ENCODE measurements around the gene CNOT4. TPM values are rescaled to one million over a fixed set of nuclear protein-coding genes. Genes with fewer than 3 reads are reported as not detected.

Gene CNOT4
- total RNA-seq, 2 experiments from 2014 or later, result 17.7 to 22.6 TPM

DNA sequence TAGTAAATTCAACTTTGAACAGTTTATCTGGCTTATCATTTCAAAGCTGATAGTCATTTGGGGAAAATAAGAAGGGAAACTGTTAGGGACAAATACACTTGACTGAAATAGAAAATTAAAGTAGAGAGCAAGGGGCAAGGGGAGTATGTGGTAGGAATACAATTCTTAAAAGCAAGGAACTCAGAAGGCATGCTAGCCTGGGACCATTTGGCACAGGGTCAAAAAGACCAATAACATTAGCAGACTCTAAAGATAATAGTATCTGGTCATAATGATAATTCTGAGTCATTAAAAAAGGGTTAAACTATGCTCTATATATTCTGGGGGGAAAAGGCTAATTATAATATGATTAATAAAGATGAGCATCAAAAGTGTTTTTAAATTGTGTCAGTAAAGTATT is 112.2 kb downstream of the CNOT4 start:
- Mint-ChIP-seq H3K27ac (no peak overlapping the region), H3K9me3 (ENCODE audit: low read depth) (no peaks in the 10 kb centered on the region), H3K27me3 (no peaks in the 10 kb centered on the region), H3K36me3 (ENCODE audit: low read depth) (peaks cover 23% of the 10 kb centered on the region), H3K4me3 (no peak overlapping the region), H3K4me1 (no peaks in the 10 kb centered on the region)
- CTCF ChIA-PET, result no interaction called here
- ATAC-seq, result no peak
- POLR2A ChIA-PET, result no interaction called here
- DNase-seq, result no peak
- intact Hi-C loops (cut with DNase I, micrococcal nuclease), result no loop called here

DNA sequence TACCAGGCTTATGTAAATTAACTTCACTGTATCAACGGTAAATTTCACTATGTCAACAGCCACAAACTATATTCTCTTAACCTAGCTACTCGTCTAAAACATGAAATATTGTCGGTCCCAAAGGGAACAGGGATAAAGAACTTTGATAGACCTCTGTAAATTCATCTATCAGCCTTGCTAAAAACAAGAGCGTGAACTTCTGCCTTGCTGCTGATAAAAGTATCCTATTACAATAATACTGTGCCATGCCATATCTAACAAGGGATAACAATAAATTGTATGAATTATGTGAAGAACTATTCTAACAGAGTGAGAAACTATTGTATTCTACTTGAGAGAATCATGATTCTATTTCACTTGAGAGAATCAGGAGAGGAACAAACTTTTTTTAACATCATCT is 117.2 kb downstream of the CNOT4 start:
- no peak for DNase-seq
- Mint-ChIP-seq H3K36me3 (ENCODE audit: low read depth) (peaks cover 27% of the 10 kb centered on the region), H3K9me3 (ENCODE audit: low read depth) (no peaks in the 10 kb centered on the region), H3K27ac (no peak overlapping the region), H3K4me3 (no peak overlapping the region), H3K27me3 (no peaks in the 10 kb centered on the region), H3K4me1 (no peaks in the 10 kb centered on the region)
- ATAC-seq, result no peak
- POLR2A ChIA-PET, result no interaction called here
- intact Hi-C loops (cut with DNase I, micrococcal nuclease), result no loop called here
- CTCF ChIA-PET, result no interaction called here

DNA sequence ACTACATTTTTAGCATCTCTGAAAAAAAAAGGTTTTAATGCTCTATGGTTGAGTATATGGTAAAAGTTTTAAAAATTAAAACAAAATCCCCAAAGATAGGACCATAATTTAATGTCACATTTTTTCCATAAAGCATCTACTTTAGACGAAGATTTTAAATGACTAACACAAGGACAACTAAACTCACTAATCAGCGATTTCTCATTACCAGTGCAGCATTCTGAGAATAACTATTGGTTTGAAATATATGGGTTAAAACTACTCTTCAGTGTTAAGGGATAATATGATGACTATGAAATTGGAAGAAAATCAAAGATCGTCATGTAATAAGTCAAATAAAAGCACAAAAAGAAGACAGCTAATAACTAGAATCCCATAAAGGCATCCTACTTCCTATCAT is 118.4 kb downstream of the CNOT4 start:
- no peak for DNase-seq
- Mint-ChIP-seq H3K36me3 (ENCODE audit: low read depth) (peaks cover 21% of the 10 kb centered on the region), H3K27me3 (no peaks in the 10 kb centered on the region), H3K4me1 (no peaks in the 10 kb centered on the region), H3K4me3 (no peak overlapping the region), H3K9me3 (ENCODE audit: low read depth) (no peaks in the 10 kb centered on the region), H3K27ac (no peak overlapping the region)
- ChIA-PET POLR2A (no interaction called here), CTCF (interaction anchor here (0.6 to 1.1 kb wide), 3 partner anchors 28 to 169 kb away, joined by 3 to 5 read pairs (median 3); no protein-coding TSS in a partner anchor)
- no peak for ATAC-seq
- intact Hi-C loops (cut with DNase I, micrococcal nuclease), result no loop called here

DNA sequence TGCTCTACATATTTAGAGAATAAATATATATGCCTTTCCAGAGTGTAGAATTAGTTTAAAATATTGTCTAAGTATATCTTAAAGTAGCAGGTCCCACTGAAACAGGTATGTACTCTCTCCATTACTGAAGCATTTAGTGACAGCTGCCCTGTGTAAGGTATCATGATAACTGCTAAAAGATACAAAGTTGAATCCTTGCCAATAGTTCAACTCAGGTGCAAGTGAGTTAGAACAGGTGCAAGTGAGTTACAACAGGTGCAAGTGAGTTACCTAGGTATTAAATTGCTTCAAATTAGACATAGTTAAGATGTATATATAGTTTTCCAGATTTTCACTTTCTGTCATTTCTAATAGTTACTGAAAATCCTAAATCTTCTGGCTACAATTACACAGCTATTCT is 119.1 kb downstream of the CNOT4 start:
- H3K9me3 Mint-ChIP-seq (ENCODE audit: low read depth), result no peaks in the 10 kb centered on the region
- ChIA-PET POLR2A (no interaction called here), CTCF (interaction anchor here (1.0 to 1.1 kb wide), 2 partner anchors 27 to 110 kb away, joined by 3 to 5 read pairs; no protein-coding TSS in a partner anchor)
- H3K4me3 Mint-ChIP-seq, result no peak overlapping the region
- no peaks in the 10 kb centered on the region for H3K4me1 Mint-ChIP-seq
- no peak overlapping the region for H3K27ac Mint-ChIP-seq
- no peaks in the 10 kb centered on the region for H3K27me3 Mint-ChIP-seq
- peaks cover 19% of the 10 kb centered on the region for H3K36me3 Mint-ChIP-seq (ENCODE audit: low read depth)
- DNase-seq (no peak), ATAC-seq (no peak)
- intact Hi-C loops (cut with DNase I, micrococcal nuclease), result no loop called here

DNA sequence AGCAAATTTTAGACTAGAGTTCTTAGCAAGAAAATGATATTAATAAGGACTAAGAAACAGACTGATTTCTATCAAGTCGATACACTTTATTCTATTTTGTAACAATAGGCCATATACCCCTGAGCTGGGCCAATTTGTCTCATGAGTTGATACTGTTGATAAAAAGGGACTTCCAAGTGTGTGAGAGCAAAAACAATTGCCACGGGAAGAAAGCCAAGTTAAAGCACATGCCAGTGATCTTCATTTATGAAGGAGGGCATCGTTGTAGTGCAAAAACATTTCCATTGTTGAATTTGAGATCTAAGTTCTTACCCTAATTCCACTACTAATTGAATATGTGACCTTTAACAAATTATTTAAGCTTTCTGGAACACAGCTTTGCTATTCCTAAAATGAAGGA is 119.9 kb downstream of the CNOT4 start:
- H3K27me3 Mint-ChIP-seq, result no peaks in the 10 kb centered on the region
- no peaks in the 10 kb centered on the region for H3K4me1 Mint-ChIP-seq
- CTCF ChIA-PET, result no interaction called here
- intact Hi-C loops (cut with DNase I, micrococcal nuclease), result no loop called here
- DNase-seq (no peak), ATAC-seq (no peak)
- no peaks in the 10 kb centered on the region for H3K9me3 Mint-ChIP-seq (ENCODE audit: low read depth)
- POLR2A ChIA-PET, result no interaction called here
- no peak overlapping the region for H3K4me3 Mint-ChIP-seq
- no peak overlapping the region for H3K27ac Mint-ChIP-seq
- H3K36me3 Mint-ChIP-seq (ENCODE audit: low read depth), result peaks cover 15% of the 10 kb centered on the region

DNA sequence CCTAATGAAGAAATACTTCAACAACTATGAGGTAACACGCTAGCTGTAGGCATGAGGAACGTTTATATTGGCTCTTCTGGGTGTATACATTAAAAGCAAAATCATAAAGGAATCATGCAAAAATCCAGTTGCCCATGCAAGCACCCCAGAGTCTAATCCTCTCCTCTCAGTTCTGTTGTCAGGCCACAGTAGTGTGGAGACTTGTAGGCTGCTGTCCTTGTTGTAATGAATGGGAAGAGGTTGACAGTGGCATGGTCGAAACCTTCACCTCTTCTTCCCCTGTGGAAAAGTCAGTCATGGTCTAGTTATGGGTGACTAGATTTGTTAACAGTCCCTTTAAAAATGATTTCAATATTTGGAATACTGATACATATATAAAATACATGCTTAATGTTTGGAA is 121.3 kb downstream of the CNOT4 start:
- POLR2A ChIA-PET, result no interaction called here
- intact Hi-C loops (cut with DNase I, micrococcal nuclease), result no loop called here
- H3K27me3 Mint-ChIP-seq, result no peaks in the 10 kb centered on the region
- ATAC-seq, result no peak
- H3K9me3 Mint-ChIP-seq (ENCODE audit: low read depth), result no peaks in the 10 kb centered on the region
- CTCF ChIA-PET, result no interaction called here
- DNase-seq, result no peak
- no peak overlapping the region for H3K27ac Mint-ChIP-seq
- H3K36me3 Mint-ChIP-seq (ENCODE audit: low read depth), result peaks cover 8% of the 10 kb centered on the region
- no peaks in the 10 kb centered on the region for H3K4me1 Mint-ChIP-seq
- H3K4me3 Mint-ChIP-seq, result no peak overlapping the region

DNA sequence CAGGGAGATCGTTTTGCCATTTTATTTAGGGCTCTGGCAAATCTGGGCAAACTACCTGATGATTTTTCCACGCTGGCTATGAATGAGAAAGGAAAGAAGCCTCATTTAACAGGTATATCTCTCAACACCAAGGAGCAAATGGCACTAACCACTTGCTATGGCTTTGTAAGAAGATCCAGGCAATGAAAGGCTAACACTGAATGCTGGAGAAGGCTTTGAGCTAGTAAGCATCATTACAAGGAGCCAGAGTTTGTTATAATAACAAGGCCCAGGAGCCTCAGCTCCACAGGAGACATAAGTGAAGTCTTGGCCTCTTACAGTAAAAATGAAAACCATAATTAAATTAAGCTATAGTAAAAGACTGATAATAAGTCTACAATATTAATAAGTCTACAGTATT is 123.1 kb downstream of the CNOT4 start:
- CTCF ChIA-PET, result interaction anchor here (0.8 to 1.4 kb wide), 3 partner anchors 21 to 113 kb away, joined by 3 read pairs; no protein-coding TSS in a partner anchor
- DNase-seq, result no peak
- Mint-ChIP-seq H3K27me3 (no peaks in the 10 kb centered on the region), H3K36me3 (ENCODE audit: low read depth) (peaks cover 4% of the 10 kb centered on the region), H3K27ac (no peak overlapping the region), H3K4me3 (no peak overlapping the region), H3K9me3 (ENCODE audit: low read depth) (no peaks in the 10 kb centered on the region), H3K4me1 (no peaks in the 10 kb centered on the region)
- intact Hi-C loops (cut with DNase I, micrococcal nuclease), result no loop called here
- ATAC-seq, result no peak
- POLR2A ChIA-PET, result no interaction called here

DNA sequence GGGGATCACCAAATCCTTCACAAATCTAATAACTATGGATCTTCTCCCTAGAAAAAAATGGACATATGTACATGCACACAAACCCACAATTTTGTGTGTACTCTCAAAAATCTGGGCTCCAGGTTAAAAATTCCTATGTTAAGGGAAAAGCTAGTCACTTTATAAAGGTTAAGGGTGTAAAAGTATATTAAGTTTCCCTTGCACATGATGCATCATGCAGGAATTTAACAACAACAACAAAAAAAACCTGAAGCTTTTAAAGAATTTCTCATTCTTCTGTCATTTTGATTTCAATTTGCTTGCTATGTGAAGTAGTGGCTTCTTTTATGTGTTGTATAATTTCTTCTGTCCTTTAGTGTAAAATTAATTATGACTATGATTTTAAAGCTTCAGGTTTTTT is 123.7 kb downstream of the CNOT4 start:
- no peak overlapping the region for H3K27ac Mint-ChIP-seq
- no peaks in the 10 kb centered on the region for H3K4me1 Mint-ChIP-seq
- intact Hi-C loops (cut with DNase I, micrococcal nuclease), result no loop called here
- POLR2A ChIA-PET, result no interaction called here
- CTCF ChIA-PET, result interaction anchor here (0.8 to 1.4 kb wide), 2 partner anchors 22 to 112 kb away, joined by 3 read pairs; no protein-coding TSS in a partner anchor
- H3K36me3 Mint-ChIP-seq (ENCODE audit: low read depth), result peaks cover 4% of the 10 kb centered on the region
- ATAC-seq, result no peak
- H3K4me3 Mint-ChIP-seq, result no peak overlapping the region
- no peaks in the 10 kb centered on the region for H3K27me3 Mint-ChIP-seq
- H3K9me3 Mint-ChIP-seq (ENCODE audit: low read depth), result no peaks in the 10 kb centered on the region
- DNase-seq, result no peak

DNA sequence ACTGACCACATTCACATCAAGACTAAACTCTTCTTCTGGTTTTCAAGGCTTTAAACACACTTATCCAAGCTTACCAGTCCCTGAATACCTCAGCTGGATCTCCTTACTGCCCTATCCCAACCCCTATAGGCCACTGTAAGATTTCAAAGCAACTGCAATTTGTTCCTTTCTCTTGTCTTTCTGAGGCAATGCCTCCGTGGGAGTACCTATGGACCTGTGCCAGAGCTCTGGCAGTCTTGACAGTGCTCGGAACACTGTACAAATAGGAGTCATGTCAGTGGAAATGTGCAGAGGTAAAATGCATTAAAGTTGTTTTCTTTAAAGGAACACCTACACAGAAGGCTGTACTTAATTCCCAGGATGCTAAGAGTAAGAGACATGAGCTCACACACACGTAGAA is 124.7 kb downstream of the CNOT4 start:
- Mint-ChIP-seq H3K4me1 (no peaks in the 10 kb centered on the region), H3K36me3 (ENCODE audit: low read depth) (peaks cover 4% of the 10 kb centered on the region), H3K9me3 (ENCODE audit: low read depth) (no peaks in the 10 kb centered on the region), H3K27me3 (no peaks in the 10 kb centered on the region), H3K4me3 (no peak overlapping the region), H3K27ac (no peak overlapping the region)
- ChIA-PET CTCF (no interaction called here), POLR2A (no interaction called here)
- intact Hi-C loops (cut with DNase I, micrococcal nuclease), result no loop called here
- DNase-seq (no peak), ATAC-seq (no peak)

DNA sequence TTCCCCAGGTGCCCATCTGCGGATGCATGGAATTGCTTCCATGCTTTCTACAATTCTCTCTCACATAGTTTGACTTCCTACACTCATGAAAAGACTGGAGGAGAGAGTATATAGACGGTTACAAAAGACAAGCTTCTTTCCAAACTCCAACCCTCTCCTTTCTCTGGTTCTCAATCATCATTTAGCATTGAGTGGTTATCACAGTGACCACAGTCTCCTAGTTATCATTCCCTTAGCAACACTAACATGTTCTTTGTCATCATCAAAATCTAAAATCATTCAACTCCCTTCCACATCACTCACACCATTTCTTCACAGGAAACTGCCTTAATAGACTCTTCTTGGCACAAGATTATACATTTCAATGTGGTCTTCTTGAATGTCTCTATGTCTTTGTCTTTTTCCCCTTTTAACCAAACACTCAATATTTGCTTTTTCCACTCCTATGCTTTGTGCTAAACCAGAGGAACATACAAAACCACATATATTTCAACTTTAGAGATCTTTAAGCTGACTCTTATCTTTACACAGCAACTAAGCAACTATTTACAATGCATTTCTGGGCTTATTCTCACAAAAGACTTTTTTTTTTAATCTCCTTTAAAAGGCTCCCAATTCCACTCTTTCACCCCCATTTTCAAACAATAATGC is 126.3 kb downstream of the CNOT4 start:
- ChIA-PET CTCF (interaction anchor here (1.4 kb wide), 1 partner anchor 126 kb away, joined by 3 read pairs; no protein-coding TSS in a partner anchor), POLR2A (interaction anchor here (0.6 kb wide), 1 partner anchor 24 kb away, joined by 3 read pairs; no protein-coding TSS in a partner anchor)
- no peaks in the 10 kb centered on the region for H3K27me3 Mint-ChIP-seq
- H3K36me3 Mint-ChIP-seq (ENCODE audit: low read depth), result no peaks in the 10 kb centered on the region
- H3K4me1 Mint-ChIP-seq, result no peaks in the 10 kb centered on the region
- ATAC-seq, result peak; percentile 33
- H3K4me3 Mint-ChIP-seq, result no peak overlapping the region
- intact Hi-C loops (cut with DNase I, micrococcal nuclease), result no loop called here
- DNase-seq, result no peak
- no peaks in the 10 kb centered on the region for H3K9me3 Mint-ChIP-seq (ENCODE audit: low read depth)
- no peak overlapping the region for H3K27ac Mint-ChIP-seq

DNA sequence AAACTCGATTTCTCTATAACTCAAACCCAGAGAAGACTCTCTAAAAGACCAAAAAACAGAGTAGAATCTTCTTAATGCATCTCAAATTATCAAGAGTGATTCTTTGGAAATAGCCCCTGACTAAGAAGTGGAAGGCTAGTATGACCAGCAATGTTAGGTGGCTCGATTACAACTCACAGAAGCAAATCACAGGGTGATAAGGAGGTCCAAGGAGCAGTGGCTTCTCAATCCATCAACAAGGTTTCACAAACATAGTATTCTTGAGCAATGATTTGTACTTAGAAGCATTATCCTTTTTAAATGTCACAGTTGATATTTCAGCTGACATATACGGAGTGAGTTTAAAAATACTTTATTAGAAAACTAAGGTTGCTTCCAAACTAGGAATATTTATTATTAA is 127.7 kb downstream of the CNOT4 start:
- no peak overlapping the region for H3K27ac Mint-ChIP-seq
- intact Hi-C loops (cut with DNase I, micrococcal nuclease), result no loop called here
- no peaks in the 10 kb centered on the region for H3K27me3 Mint-ChIP-seq
- ChIA-PET POLR2A (no interaction called here), CTCF (interaction anchor here (1.5 kb wide), 1 partner anchor 72 kb away, joined by 5 read pairs; no protein-coding TSS in a partner anchor)
- H3K36me3 Mint-ChIP-seq (ENCODE audit: low read depth), result no peaks in the 10 kb centered on the region
- H3K9me3 Mint-ChIP-seq (ENCODE audit: low read depth), result no peaks in the 10 kb centered on the region
- DNase-seq (no peak), ATAC-seq (no peak)
- H3K4me3 Mint-ChIP-seq, result no peak overlapping the region
- H3K4me1 Mint-ChIP-seq, result no peaks in the 10 kb centered on the region

DNA sequence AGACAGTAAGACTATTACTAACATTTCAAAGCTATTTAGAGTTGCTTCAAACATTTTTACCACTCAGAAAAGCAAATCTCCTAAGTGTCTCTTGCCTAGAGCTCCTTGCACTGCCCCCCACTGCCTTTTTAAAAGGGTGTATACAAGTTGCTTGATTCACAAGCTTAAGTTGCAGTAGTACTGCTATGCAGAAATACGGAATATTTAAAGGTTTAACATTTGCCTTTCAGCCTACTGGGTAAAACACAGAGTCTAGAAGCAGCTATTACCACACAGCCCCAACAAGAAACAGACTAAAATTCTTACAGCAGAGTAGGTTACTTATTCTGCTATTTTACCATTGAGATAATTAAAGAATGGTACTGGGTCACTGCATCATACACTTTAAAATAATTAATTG is 128.5 kb downstream of the CNOT4 start:
- H3K9me3 Mint-ChIP-seq (ENCODE audit: low read depth), result no peaks in the 10 kb centered on the region
- no peaks in the 10 kb centered on the region for H3K4me1 Mint-ChIP-seq
- no peaks in the 10 kb centered on the region for H3K27me3 Mint-ChIP-seq
- ATAC-seq, result no peak
- CTCF ChIA-PET, result interaction anchor here (1.0 to 1.5 kb wide), 2 partner anchors 64 to 71 kb away, joined by 3 to 5 read pairs; no protein-coding TSS in a partner anchor
- DNase-seq, result no peak
- POLR2A ChIA-PET, result interaction anchor here (0.5 kb wide), 1 partner anchor 228 kb away, joined by 4 read pairs; no protein-coding TSS in a partner anchor
- no peak overlapping the region for H3K4me3 Mint-ChIP-seq
- H3K36me3 Mint-ChIP-seq (ENCODE audit: low read depth), result no peaks in the 10 kb centered on the region
- intact Hi-C loops (cut with DNase I, micrococcal nuclease), result no loop called here
- no peak overlapping the region for H3K27ac Mint-ChIP-seq
